Pancreas (tissue), 10 donors: Measurements from ENCODE around the gene INSR. TPM values are rescaled to one million over a fixed set of nuclear protein-coding genes. Genes with fewer than 3 reads are reported as not detected.
A peak's percentile ranks its signal among the peaks of the same experiment; 100 is the strongest.

Experiments used
- ATAC-seq, 4 donors: fragments of 200-7000 bp; cut with Tn5 transposase; one replicate each; pipeline versions ENCODE4 v1.8.0 to v1.9.1; 2020; ENCODE audit warnings: mild to moderate bottlenecking in 4 of 4, moderate library complexity in 4 of 4
- DNase-seq, 6 donors: peaks; one replicate each; pipeline ENCODE4 v3.0.0-alpha.2; 2020
- FAIRE-seq: peaks from 2 replicates; lab custom pipeline; 2012; peaks lifted over from hg19 to GRCh38; lab: Jason Lieb, UNC
- H3K27ac ChIP-seq, 4 donors: fragments of 200-600 bp; sonication (generic); 1 replicate in 3 of 4; 2 replicates in 1 of 4; pipeline versions ENCODE4 v1.5.0 to v1.8.0; 2020
- H3K27me3 ChIP-seq, 4 donors: fragments of 200-600 bp; one replicate each; pipeline ENCODE4 v1.8.0; 2021
- H3K36me3 ChIP-seq, 3 donors: fragments of 200-600 bp; sonication (generic) in 1 of 3; one replicate each; pipeline versions ENCODE4 v1.5.0 to v1.8.0; 2020 to 2021
- H3K4me1 ChIP-seq, 3 donors: fragments of 200-600 bp; one replicate each; pipeline ENCODE4 v1.8.0; 2021
- H3K4me3 ChIP-seq, 4 donors: fragments of 200-600 bp; sonication (generic) in 2 of 4; one replicate each; pipeline versions ENCODE4 v1.5.0 to v1.8.0; 2020 to 2021
- H3K9me3 ChIP-seq, 4 donors: fragments of 200-600 bp; one replicate each; pipeline ENCODE4 v1.8.0; 2021
- CTCF ChIP-seq, 4 donors: fragments of 200-600 bp; sonication (generic) in 3 of 4; IDR thresholded peaks; one replicate each; pipeline versions ENCODE4 v1.5.0 to v1.8.0; 2021; ENCODE audit warnings: antibody characterized with exemption in 4 of 4
- WGBS, 2 donors: extraction: QIAGEN DNeasy Blood & Tissue Kit; methylation state at CpG; one replicate each; pipeline ENCODE4 v1.1.7; 2013; 5-methylcytosine and 5-hydroxymethylcytosine counted together
- intact Hi-C, 3 donors: fragments of 100-400 bp; cut with DNase I; formaldehyde crosslinking; loops; one replicate each; pipeline versions ENCODE4 v1.11.1 to v1.14.2; 2022
- polyA plus RNA-seq, 2 donors: library from polyadenylated mRNA; stranded (reverse); fragments of 200-250 nt; gene quantifications; one replicate each; pipeline ENCODE4 v1.2.3, GENCODE V29; 2013
- total RNA-seq, 6 donors: library from RNA; stranded (reverse); fragmentation: NEBNext Ultra II Directional in 4 of 6; extraction: Animal tissue kit (Norgen Biotek cat#: 25700) in 4 of 6; gene quantifications; one replicate each; pipeline versions ENCODE4 v1.2.1 to v1.2.4, GENCODE V29; 2021 to 2023
- donor health status: healthy with polysubstance abuse.
- donor health status: DM: no; HTN: no; CAD: no; lungs with moderate emphysema.
- donor health status: DM: no; HTN: no; CAD: no.
- donor health status: control.
- donor health status: control.
- donor health status: Bipolar disorder and iron deficiency.
- donor health status: DM: yes; HTN: yes; CAD: no.
- donor health status: DM: no; HTN: no; CAD: no.
- donor health status: DM: no; HTN: no; CAD: no.
- donor health status: DM: yes; HTN: yes; CAD: no.

The INSR gene
- total and polyA plus RNA-seq, 8 donors = 45.1 to 205 (median 120) TPM

DNA sequence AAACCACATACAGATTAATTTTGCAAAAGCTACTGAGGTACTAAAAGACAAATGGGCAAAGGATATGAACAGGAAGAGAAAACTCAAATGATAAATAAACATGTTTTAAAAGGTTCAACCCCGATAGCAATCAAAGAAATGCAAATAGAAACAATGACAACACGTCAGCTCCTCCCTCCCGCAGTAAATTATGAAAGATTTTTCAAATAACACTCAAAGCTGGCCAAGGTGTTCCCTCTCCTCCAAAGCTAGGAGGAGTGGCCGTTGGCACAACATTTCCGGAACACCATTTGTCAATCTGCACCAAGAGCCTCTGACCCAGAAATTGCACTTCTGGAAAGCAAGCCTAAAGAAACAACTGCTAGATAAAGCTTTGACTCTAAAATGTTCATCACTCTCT lies 28.3 kb downstream of the INSR start:
- DNase-seq = peak in 4 of 6 donors; percentile 10 to 43 (median 38)
- no peaks in the 10 kb centered on the region for H3K9me3 ChIP-seq
- H3K4me1 ChIP-seq = peaks cover 15 to 23% (median 20%) of the 10 kb centered on the region in 3 donors
- WGBS, 2 donors = 4 to 9% methylated on average over 5 of the region's 5 CpGs
- intact Hi-C loops = no loop called here
- peak; percentile 29 for FAIRE-seq
- peak overlapping the region in 2 of 4 donors; percentile 65 to 72 for H3K27ac ChIP-seq
- no peak for TF ChIP-seq CTCF (IDR thresholded peaks at IDR 0.05)
- peaks cover 0 to 22% (median 7%) of the 10 kb centered on the region in 3 donors for H3K36me3 ChIP-seq
- peak; percentile 53 to 73 (median 66) for ATAC-seq
- no peaks in the 10 kb centered on the region for H3K27me3 ChIP-seq
- H3K4me3 ChIP-seq = no peak overlapping the region

DNA sequence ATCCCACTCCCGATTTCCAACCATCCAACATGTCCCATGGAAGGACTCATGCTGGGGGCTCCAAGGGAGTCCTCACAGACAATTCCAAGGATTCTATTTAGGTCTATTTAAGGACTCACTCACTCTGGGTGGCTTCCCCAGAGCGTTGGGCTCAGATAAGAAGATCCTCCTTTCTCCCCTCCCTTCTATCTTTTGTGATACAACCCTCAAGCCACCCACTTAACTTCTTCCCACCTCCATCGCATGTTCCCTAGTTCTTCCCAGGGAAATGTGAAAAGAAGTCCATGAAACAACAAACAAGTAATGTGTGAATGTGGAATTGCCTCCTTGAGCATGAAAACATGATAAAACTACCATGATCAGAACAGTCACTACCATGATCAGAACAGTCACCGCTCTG lies 29.4 kb downstream of the INSR start:
- ATAC-seq = no peak
- no peaks in the 10 kb centered on the region for H3K9me3 ChIP-seq
- H3K36me3 ChIP-seq = peaks cover 0 to 22% (median 7%) of the 10 kb centered on the region in 3 donors
- H3K4me3 ChIP-seq = no peak overlapping the region
- no peak for TF ChIP-seq CTCF (IDR thresholded peaks at IDR 0.05)
- FAIRE-seq = no peak
- H3K27ac ChIP-seq = peak overlapping the region in 2 of 4 donors; percentile 65 to 72
- peak in 1 of 6 donors; percentile 1 for DNase-seq
- 92 to 96% methylated on average over 4 of the region's 4 CpGs for WGBS, 2 donors
- intact Hi-C loops = no loop called here
- no peaks in the 10 kb centered on the region for H3K27me3 ChIP-seq
- peaks cover 19 to 30% (median 23%) of the 10 kb centered on the region in 3 donors for H3K4me1 ChIP-seq

- Histone ChIP-seq H3K27ac (no peak overlapping the region), H3K4me1 (peaks cover 29 to 32% (median 32%) of the 10 kb centered on the region in 3 donors), H3K4me3 (no peak overlapping the region), H3K27me3 (no peaks in the 10 kb centered on the region), H3K36me3 (peaks cover 0 to 22% (median 7%) of the 10 kb centered on the region in 3 donors), H3K9me3 (no peaks in the 10 kb centered on the region)
- DNase-seq = no peak
- ATAC-seq = no peak
- intact Hi-C loops = no loop called here
- TF ChIP-seq CTCF (IDR thresholded peaks at IDR 0.05) = no peak
- FAIRE-seq = no peak
- WGBS, 2 donors = 49 to 51% methylated on average over 5 of the region's 5 CpGs
Observed at GRCh38 chr19:7263521-7263920, 30.7 kb downstream of the INSR start.

DNA sequence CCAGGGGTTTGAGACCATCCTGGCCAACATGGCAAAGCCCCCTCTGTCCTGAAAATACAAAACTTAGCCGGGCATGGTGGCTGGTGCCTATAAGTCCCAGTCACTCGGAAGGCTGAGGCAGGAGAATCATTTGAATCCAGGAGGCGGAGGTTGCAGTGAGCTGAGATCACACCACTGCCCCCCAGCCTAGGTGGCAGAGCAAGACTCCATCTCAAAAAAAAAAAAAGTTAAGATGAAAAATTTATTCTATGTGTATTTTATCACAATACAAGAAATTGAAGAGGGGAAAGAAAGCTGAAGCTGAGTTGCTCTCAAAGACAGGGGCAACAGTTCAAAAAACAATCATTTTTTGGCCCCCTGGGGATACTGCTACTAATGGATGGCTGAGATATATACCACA lies 31.1 kb downstream of the INSR start:
- Histone ChIP-seq H3K27me3 (no peaks in the 10 kb centered on the region), H3K9me3 (no peaks in the 10 kb centered on the region), H3K4me3 (no peak overlapping the region), H3K36me3 (peaks cover 0 to 22% (median 7%) of the 10 kb centered on the region in 3 donors), H3K4me1 (peaks cover 33 to 36% (median 33%) of the 10 kb centered on the region in 3 donors), H3K27ac (no peak overlapping the region)
- no peak for TF ChIP-seq CTCF (IDR thresholded peaks at IDR 0.05)
- FAIRE-seq = no peak
- ATAC-seq = no peak
- DNase-seq = no peak
- WGBS, 2 donors = 82% methylated on average over 3 of the region's 3 CpGs
- intact Hi-C loops = no loop called here

- intact Hi-C loops = no loop called here
- Histone ChIP-seq H3K36me3 (peaks cover 0 to 19% (median 7%) of the 10 kb centered on the region in 3 donors), H3K4me3 (no peak overlapping the region), H3K9me3 (no peaks in the 10 kb centered on the region), H3K4me1 (peaks cover 39 to 42% (median 39%) of the 10 kb centered on the region in 3 donors), H3K27me3 (no peaks in the 10 kb centered on the region), H3K27ac (no peak overlapping the region)
- ATAC-seq (no peak), DNase-seq (no peak), FAIRE-seq (no peak)
- no peak for TF ChIP-seq CTCF (IDR thresholded peaks at IDR 0.05)
- WGBS, 2 donors = 79 to 92% methylated on average over 6 of the region's 6 CpGs
Observed at GRCh38 chr19:7262470-7262869, 31.7 kb downstream of the INSR start.
